LNCAP (cell line): Measurements from ENCODE around the gene ZNF865.

Source experiments
- CTCF ChIP-seq: fragments of 450-650 bp; IDR thresholded peaks from 2 replicates; pipeline ENCODE4 v1.5.1; 2017; ENCODE audit warnings: mild to moderate bottlenecking

ZNF865 gene

GRCh38 chr19:55644191-55644833 lies 38.9 kb downstream of the ZNF865 start:
- no peak for TF ChIP-seq CTCF

GRCh38 chr19:55644842-55645511 lies 39.5 kb downstream of the ZNF865 start:
- no peak for TF ChIP-seq CTCF

GRCh38 chr19:55645512-55645881 lies 40.0 kb downstream of the ZNF865 start:
- TF ChIP-seq CTCF, result no peak

- TF ChIP-seq CTCF, result no peak
Measured at GRCh38 chr19:55646889-55647731, 41.7 kb downstream of the ZNF865 start.

- no peak for TF ChIP-seq CTCF
Measured at GRCh38 chr19:55647732-55648584, 42.5 kb downstream of the ZNF865 start, which contains the start of gene CCDC106. CCDC106 (plus strand) TSS chr19:55648212; CDS start chr19:55649047, 835 bp downstream.

- no peak for TF ChIP-seq CTCF
Measured at GRCh38 chr19:55648585-55649267, 43.3 kb downstream of the ZNF865 start.
